ENCODE results near the gene APBB3.

APBB3 gene

DNA sequence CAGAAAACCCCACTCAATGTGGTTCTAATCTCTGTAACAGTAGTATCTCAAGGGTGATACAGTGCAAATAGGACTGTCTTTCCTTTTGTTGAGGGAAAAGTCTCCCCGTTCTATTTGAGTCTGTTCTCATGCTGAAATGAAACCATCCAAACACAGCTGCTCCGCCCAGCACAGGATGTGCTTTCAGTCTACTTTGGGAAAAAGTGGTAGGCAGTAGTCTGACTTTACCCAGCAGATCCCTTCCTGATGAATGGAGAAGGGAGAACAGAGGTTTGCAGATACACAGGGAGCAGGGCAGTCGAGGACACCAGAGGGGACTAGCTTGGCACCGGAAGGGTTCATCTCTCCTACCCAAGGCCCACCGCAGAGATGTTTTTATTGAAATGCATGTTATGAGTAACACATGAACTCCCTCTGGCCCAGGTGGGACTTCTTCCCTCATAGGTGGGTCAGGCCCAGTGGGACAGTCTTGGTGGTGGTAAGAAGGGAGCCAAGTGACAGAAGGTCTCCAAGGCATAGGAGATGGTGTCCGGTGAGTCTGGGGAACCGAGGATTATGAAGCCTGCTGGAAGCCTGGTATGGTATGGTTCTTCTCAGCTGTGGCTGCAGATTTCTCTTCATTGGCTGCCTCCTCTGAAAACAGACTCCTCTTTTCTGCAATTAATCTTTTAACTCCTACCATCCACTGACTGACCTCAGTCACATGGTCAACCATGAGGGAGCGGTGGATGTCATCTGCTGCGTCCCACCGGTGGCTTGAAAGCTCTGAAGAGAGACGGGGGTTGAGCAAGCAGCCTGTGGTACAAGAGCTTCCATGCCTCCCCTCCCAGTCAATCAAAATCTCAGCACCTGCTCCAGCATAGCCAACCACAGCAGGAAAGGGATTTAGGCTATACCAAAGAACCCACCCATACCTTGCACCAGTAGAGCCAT is 14.0 kb downstream of the APBB3 start:
- DNase-seq, result no peak

DNA sequence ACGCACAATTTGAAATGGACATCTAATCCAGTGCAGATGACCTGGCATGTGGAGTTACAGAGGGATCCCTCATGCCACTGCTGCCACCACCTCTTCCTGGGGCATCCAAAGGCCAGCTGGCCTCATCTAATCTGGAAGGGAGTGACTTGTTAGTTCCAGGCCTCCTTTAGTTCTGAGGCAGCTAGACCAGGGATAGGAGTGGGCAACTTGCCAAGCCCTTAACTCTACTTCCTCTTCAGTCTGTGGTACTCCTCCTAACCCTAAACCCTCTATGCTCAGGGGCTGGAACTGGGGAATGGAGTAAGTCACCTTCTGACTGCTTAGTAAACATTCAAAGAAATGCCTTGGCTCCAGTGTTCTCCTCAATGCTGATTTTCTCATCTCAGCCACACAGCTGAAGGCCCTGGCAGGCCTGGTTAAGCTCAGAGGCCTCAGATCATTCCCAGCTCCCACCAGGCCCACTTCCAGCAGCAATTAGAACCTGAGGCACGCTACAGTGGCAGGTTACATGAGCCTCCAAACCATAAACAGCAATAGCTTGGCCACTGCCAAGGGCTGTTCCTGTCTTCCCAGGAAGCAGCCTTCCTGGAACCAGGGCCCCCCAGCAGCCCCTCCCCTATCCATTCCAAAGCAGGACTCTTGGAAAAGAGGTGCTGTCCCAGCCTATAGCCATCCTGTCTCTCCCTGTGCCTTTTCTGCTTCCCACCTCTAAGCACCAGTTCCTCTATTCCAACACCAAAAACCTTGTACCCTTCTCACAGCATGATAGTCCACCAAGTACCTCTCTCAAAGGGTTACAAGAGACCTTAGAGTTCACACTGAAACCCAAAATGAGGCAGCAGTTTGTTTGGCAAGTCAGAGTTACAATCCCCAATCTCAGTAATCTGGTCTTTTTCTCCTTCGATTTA is 14.9 kb downstream of the APBB3 start:
- DNase-seq, result no peak

DNA sequence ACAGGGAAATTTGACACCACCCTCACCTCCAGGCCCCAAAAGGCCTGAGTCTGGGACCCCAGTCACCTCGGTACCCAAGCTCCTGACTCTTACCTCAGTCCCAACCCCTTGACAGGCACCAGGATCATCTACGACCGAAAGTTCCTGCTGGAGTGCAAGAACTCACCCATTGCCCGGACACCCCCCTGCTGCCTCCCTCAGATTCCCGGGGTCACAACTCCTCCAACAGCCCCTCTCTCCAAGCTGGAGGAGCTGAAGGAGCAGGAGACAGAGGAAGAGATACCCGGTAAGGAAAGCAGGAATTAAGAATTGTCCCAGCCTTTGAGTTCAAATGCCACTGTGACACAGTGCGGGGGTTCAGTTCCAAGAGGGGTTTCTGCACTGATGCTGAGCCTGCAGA is 15.6 kb downstream of the APBB3 start:
- DNase-seq, result no peak

DNA sequence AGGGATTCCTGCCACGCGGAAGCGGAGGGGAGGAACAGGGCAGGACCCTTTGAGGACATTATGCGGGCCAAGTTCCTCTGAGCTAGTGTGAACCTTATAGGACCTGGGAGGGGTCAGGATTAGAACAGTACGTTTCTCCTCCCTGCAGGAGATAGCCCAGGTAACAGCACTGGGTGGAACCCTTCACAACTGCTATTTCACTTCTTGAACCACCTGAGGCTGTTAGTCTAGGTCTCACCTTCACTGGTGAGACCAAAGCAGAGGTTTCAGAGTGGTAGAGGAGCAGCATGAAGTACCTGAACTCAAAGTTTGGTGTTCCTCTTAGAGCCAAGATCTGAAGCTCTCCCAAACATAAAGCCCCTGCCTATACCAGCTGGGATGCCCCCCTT is 16.1 kb downstream of the APBB3 start:
- no peak for DNase-seq

DNA sequence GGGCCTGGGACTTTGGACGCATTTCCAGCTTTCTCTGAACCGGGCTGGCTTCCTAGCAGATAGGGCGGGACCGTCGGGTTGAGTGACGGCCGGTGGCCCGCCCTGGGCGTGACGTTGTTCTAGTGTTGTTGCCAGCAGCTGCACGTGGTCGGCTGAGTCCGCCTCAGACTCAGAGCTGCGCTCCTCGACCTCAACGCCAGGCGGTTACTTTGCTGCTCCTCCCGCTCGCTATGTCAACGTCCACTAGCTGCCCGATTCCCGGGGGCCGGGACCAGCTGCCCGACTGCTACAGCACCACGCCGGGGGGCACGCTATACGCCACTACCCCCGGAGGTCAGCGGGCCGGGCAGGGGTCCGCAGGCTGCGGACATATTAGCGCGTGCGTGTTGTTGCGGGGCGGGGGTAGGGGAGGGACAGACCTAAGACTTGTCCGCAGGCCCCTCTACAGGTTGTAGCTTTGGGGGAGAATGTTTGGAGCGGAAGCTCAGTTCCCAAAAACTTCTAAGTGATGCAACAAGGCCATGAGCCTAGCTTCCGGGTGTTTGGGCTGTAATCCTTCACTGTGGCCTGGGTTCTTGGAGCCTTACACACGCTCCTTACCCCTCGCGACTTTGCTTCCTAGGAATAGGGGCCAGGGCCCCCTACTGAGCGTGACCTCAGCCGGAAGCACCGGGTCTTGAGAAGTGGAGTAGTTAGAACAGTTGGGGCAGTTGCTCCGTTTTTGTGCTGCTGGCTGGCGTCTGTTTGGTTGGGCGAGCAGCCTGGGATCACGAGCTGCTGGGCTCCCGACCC is 16.7 kb downstream of the APBB3 start, which contains the start of gene EIF4EBP3:
Gene EIF4EBP3, plus strand, starts transcription at position 155 of the 792 bp plus-strand sequence. Its CDS starts 76 bp downstream, at position 231.
- peak; percentile 99 for DNase-seq

DNA sequence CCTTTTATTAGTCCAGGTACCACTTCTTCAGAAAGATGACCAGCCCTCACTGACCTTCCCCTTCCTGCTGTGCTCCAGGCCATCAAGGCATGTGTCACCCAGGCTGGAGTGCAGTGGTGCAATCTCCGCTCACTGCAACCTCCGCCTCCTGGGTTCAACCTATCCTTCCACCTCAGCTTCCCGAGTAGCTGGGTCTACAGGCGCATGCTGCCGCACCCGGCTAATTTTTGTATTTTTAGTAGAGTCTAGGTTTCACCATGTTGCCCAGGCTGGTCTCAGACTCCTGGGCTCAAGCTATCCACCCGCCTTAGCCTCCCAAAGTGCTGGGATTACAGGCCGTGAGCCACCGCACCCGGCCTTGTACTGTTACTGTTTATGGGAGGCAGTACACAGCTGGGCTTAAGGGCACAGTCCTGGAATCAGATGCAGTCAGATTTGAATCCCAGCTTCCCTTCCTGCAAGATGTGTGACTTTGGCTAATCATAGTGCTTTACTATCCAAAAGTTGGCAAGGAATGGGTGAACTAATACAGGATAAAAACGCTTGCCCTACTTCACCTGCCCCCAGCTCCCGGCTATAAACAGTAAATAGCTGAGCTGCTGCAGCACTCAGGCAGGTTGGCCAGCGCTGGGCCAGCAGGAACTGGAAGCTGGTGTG is 17.4 kb downstream of the APBB3 start:
- no peak for DNase-seq

DNA sequence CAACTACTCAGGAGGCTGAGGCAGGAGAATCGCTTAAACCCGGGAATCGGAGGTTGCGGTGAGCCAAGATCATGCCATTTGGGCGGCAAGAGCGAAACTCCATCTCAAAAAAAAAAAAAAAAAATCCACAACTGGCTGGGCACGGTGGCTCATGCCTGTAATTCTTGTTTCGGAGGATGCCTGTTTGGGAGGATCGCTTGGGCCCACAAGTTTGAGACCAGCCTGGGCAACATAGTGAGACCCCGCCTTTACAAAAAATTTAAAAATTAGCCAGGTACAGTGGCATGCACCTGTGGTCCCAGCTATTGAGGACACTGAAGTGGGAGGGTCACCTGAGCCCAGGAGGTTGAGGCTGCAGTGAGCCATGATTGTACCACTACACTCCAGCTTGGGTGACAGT is 18.8 kb downstream of the APBB3 start:
- no peak for DNase-seq

DNA sequence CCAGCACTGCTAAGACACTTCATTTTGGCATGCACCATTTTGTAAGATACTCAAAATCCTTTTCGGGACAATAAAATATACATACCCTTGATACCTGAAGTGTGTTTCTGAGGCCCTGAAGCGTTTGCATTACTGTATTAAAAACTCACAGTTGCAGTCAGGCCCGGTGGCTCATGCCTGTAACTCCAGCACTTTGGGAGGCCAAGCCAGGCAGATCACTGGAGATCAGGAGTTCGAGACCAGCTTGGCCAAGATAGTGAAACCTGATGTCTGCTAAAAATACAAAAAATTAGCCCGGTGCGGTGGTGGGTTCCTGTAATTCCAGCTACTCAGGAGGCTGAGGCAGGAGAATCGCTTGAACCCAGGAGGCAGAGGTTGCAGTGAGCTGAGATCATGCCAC is 19.4 kb downstream of the APBB3 start:
- no peak for DNase-seq

DNA sequence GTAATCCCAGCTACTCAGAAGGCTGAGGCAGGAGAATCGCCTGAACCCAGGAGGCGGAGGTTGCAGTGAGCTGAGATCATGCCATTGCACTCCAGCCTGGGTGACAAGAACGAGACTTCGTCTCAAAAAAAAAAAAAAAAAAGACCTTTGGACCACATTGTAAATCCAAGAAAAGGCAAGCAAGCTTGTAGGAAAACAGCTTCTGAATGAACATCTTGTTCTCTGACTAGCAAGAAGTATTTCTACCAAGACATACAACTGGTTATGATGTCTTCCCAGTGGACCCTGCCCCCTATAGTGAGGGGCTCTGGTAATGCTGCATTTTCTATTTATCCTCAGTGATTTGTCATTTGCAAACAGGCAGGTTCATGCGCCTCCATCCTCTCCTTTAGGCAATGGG is 21.4 kb downstream of the APBB3 start:
- DNase-seq, result no peak

DNA sequence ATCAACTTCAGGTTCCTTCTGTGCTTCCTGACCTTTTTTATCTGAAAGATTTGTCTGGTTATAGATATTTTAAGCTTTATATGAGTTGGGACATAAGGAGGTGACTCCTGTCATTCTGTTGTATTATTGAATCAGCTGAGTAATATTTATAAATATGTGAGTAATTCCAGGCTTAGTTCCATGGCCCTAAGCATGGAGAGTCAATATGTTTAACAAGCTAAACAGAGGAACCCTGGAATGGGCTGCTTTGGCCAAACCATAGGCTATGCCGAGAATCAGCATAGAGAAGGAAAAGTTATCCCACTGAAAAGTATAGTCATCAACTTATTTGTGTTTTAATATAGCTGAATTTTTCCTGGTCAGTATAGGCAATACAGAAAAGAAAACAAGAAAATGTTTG is 24.2 kb downstream of the APBB3 start:
- no peak for DNase-seq

DNA sequence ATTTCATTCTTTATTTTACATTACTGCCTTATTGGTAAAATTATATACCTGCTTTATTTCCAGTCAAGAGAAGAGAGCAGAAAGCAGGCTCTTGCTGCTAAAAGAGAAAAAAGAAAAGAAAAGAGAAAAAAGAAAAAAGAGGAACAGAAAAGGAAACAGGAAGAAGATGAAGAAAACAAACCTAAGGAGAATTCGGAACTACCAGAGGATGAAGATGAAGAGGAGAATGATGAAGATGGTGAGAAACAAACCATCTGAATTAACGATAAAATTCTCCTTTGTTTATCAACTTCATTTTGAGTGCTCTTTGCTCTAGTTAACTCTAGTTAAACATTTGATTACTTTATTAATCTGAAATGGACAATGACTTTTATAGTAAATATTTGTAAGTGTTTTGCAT is 40.4 kb downstream of the APBB3 start:
- no peak for DNase-seq

DNA sequence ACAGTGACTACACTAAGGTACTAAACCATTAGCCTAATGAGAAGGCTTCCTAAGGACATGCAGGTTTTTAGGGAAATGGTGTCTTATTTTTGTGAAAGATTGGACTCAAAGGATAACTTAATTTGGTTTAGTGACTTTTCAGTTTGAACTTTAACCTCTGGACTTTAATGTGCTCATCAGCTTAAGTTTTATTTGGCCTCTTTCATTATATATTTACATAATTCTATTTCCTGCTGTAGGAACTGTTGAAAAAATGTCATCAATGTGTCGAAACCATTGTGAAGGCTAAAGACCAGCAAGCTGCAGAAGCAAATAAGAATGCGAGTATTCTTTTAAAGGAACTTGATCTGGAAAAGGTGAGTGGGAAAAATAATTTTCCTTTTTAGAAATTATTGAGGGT is 51.3 kb downstream of the APBB3 start:
- DNase-seq, result no peak

DNA sequence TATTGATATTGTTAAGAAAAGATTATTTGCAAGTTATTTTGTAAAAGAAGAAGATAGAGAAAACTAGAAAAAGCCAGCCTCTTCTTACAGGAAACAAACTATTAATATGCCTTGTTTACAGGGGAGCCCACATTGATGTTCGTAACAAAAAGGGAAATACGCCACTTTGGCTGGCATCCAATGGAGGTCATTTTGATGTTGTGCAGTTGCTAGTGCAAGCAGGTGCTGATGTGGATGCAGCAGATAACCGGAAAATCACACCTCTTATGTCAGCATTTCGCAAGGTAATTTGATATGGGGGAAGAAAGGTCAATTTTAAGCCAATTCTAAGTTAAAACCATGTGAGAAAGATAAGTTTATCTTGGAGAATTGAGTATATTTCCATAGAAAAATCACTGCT is 54.5 kb downstream of the APBB3 start:
- no peak for DNase-seq

All from right forelimb (tissue), 1 donor.